ENCODE measurements around the gene UNC50. TPM values are rescaled to one million over a fixed set of nuclear protein-coding genes. Genes with fewer than 3 reads are reported as not detected.

UNC50 gene
- total and polyA plus RNA-seq, 9 donors: 32.2 to 58.8 (median 42.4) TPM

- intact Hi-C loops (cut with DNase I): no loop called here
- Histone ChIP-seq H3K4me3 (no peak overlapping the region), H3K27me3 (no peaks in the 10 kb centered on the region), H3K36me3 (no peaks in the 10 kb centered on the region), H3K27ac (no peak overlapping the region), H3K4me1 (ENCODE audit: insufficient read depth) (no peaks in the 10 kb centered on the region), H3K9me3 (no peaks in the 10 kb centered on the region)
- no peak for DNase-seq
- TF ChIP-seq POLR2A (IDR thresholded peaks at IDR 0.05) (no peak), CTCF (IDR thresholded peaks at IDR 0.05) (no peak)
- 48 to 65% (median 53%) methylated on average over 12 of the region's 12 CpGs for WGBS, 3 donors
These were observed 55.2 kb downstream of the UNC50 start for GRCh38 chr2:98663511-98664090.

- 91 to 93% (median 92%) methylated on average over 3 of the region's 3 CpGs for WGBS, 3 donors
- Histone ChIP-seq H3K36me3 (no peaks in the 10 kb centered on the region), H3K9me3 (no peaks in the 10 kb centered on the region), H3K4me1 (ENCODE audit: insufficient read depth) (no peaks in the 10 kb centered on the region), H3K27ac (no peak overlapping the region), H3K27me3 (no peaks in the 10 kb centered on the region), H3K4me3 (no peak overlapping the region)
- no peak for TF ChIP-seq POLR2A (IDR thresholded peaks at IDR 0.05)
- no peak for TF ChIP-seq EP300 (IDR thresholded peaks at IDR 0.05)
- no peak for TF ChIP-seq CTCF (IDR thresholded peaks at IDR 0.05)
- no peak for DNase-seq
- intact Hi-C loops (cut with DNase I): no loop called here
These were observed 55.9 kb downstream of the UNC50 start for GRCh38 chr2:98664323-98664722.

- H3K27me3 ChIP-seq: no peaks in the 10 kb centered on the region
- DNase-seq: no peak
- no peaks in the 10 kb centered on the region for H3K36me3 ChIP-seq
- no peaks in the 10 kb centered on the region for H3K9me3 ChIP-seq
- no peak overlapping the region for H3K4me3 ChIP-seq
- no peak overlapping the region for H3K27ac ChIP-seq
- intact Hi-C loops (cut with DNase I): no loop called here
- TF ChIP-seq POLR2A (IDR thresholded peaks at IDR 0.05) (no peak), EP300 (IDR thresholded peaks at IDR 0.05) (no peak), CTCF (IDR thresholded peaks at IDR 0.05) (no peak)
- H3K4me1 ChIP-seq (ENCODE audit: insufficient read depth): no peaks in the 10 kb centered on the region
- 76 to 88% (median 86%) methylated on average over 3 of the region's 3 CpGs for WGBS, 3 donors
These were observed 57.3 kb downstream of the UNC50 start for GRCh38 chr2:98665677-98666076.

Other genes starting within 250 kb of the UNC50 start
- gene INPP4A, start 163.7 kb upstream of the UNC50 start, total RNA-seq: 10 to 100 TPM; 13.1 to 25.8 (median 18.6) TPM
- 10 to 100 TPM in 1 of 2 donors, 1 to 10 TPM in 1; 7.5 to 12.8 TPM for gene INPP4A, start 163.7 kb upstream of the UNC50 start, polyA plus RNA-seq
- gene COA5, start 77 bp upstream of the UNC50 start, total RNA-seq: 10 to 100 TPM; 27.2 to 35.4 (median 31.2) TPM
- 10 to 100 TPM; 33.6 to 42.5 TPM for gene COA5, start 77 bp upstream of the UNC50 start, polyA plus RNA-seq
- gene MGAT4A, start 122.5 kb downstream of the UNC50 start, total RNA-seq: 10 to 100 TPM in 5 of 7 donors, 1 to 10 TPM in 2; 8.3 to 14.7 (median 13.6) TPM
- gene MGAT4A, start 122.5 kb downstream of the UNC50 start, polyA plus RNA-seq: 1 to 10 TPM; 3.9 to 9.5 TPM

Data from ovary (tissue), 9 donors.